Measurements from ENCODE around the gene KLF6. TPM values are rescaled to one million over a fixed set of nuclear protein-coding genes. Genes with fewer than 3 reads are reported as not detected.

KLF6 gene
- total RNA-seq, 1 donor from 2014 or later, result 151 TPM

GRCh38 chr10:3820255-3820654, 35.2 kb upstream of the KLF6 start:
- Mint-ChIP-seq H3K9me3 (no peaks in the 10 kb centered on the region), H3K36me3 (ENCODE audit: low read depth) (no peaks in the 10 kb centered on the region), H3K27me3 (no peaks in the 10 kb centered on the region), H3K4me3 (no peak overlapping the region), H3K27ac (no peak overlapping the region), H3K4me1 (no peaks in the 10 kb centered on the region)
- no peak for ATAC-seq (ENCODE audit: low read depth)
- intact Hi-C loops (cut with micrococcal nuclease), result no loop called here
- CTCF ChIA-PET, result no interaction called here
- no peak for DNase-seq
- TF ChIP-seq, protein P1, sequence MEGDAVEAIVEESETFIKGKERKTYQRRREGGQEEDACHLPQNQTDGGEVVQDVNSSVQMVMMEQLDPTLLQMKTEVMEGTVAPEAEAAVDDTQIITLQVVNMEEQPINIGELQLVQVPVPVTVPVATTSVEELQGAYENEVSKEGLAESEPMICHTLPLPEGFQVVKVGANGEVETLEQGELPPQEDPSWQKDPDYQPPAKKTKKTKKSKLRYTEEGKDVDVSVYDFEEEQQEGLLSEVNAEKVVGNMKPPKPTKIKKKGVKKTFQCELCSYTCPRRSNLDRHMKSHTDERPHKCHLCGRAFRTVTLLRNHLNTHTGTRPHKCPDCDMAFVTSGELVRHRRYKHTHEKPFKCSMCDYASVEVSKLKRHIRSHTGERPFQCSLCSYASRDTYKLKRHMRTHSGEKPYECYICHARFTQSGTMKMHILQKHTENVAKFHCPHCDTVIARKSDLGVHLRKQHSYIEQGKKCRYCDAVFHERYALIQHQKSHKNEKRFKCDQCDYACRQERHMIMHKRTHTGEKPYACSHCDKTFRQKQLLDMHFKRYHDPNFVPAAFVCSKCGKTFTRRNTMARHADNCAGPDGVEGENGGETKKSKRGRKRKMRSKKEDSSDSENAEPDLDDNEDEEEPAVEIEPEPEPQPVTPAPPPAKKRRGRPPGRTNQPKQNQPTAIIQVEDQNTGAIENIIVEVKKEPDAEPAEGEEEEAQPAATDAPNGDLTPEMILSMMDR (IDR thresholded peaks at IDR 0.05), result no peak
- POLR2A ChIA-PET, result interaction anchor here (0.5 kb wide), 1 partner anchor 27 kb away, joined by 5 read pairs; no protein-coding TSS in a partner anchor

DNA sequence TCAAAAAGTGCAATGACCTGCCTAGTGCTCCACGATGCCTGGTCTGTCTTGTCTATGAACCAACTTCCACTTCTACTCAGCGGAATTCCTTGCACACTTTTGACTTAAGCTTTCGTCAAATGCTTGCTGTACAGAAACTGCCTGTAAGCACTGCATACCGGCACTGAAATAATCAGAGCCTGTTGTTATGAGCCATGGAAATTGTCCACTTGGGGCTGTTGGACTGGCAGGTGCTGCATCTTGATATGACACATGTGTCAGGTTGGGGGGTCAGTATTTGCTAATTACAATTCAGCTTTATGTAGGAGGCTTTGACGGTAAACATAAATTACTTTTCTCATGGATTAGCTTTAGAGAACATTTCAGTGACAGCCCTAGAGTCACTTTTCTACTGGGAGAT, 32.0 kb upstream of the KLF6 start:
- no peaks in the 10 kb centered on the region for H3K27me3 Mint-ChIP-seq

GRCh38 chr10:3814838-3815220, 29.8 kb upstream of the KLF6 start:
- no peak overlapping the region for H3K27ac Mint-ChIP-seq
- DNase-seq (no peak), ATAC-seq (ENCODE audit: low read depth) (no peak)
- H3K27me3 Mint-ChIP-seq, result no peaks in the 10 kb centered on the region
- H3K4me3 Mint-ChIP-seq, result no peak overlapping the region
- TF ChIP-seq, protein P1 (IDR thresholded peaks at IDR 0.05), result no peak
- H3K4me1 Mint-ChIP-seq, result peaks cover 24% of the 10 kb centered on the region
- intact Hi-C loops (cut with micrococcal nuclease), result no loop called here
- no peaks in the 10 kb centered on the region for H3K9me3 Mint-ChIP-seq
- ChIA-PET CTCF (no interaction called here), POLR2A (interaction anchor here (1.2 to 5.6 kb wide), 2 partner anchors 25 to 31 kb away, joined by 4 to 95 read pairs; partner anchors contain the start of gene KLF6)
- no peaks in the 10 kb centered on the region for H3K36me3 Mint-ChIP-seq (ENCODE audit: low read depth)

More for the DNA sequence above, 32.0 kb upstream of the KLF6 start:
- DNase-seq (no peak), ATAC-seq (ENCODE audit: low read depth) (no peak)
- peaks cover 3% of the 10 kb centered on the region for H3K4me1 Mint-ChIP-seq
- CTCF ChIA-PET, result no interaction called here
- no peaks in the 10 kb centered on the region for H3K9me3 Mint-ChIP-seq
- H3K4me3 Mint-ChIP-seq, result no peak overlapping the region
- no peak overlapping the region for H3K27ac Mint-ChIP-seq
- TF ChIP-seq, protein P1 (IDR thresholded peaks at IDR 0.05), result no peak
- H3K36me3 Mint-ChIP-seq (ENCODE audit: low read depth), result no peaks in the 10 kb centered on the region
- POLR2A ChIA-PET, result interaction anchor here (0.7 kb wide), 1 partner anchor 32 kb away, joined by 5 read pairs; the partner anchor contains the start of gene KLF6
- intact Hi-C loops (cut with micrococcal nuclease), result no loop called here

DNA sequence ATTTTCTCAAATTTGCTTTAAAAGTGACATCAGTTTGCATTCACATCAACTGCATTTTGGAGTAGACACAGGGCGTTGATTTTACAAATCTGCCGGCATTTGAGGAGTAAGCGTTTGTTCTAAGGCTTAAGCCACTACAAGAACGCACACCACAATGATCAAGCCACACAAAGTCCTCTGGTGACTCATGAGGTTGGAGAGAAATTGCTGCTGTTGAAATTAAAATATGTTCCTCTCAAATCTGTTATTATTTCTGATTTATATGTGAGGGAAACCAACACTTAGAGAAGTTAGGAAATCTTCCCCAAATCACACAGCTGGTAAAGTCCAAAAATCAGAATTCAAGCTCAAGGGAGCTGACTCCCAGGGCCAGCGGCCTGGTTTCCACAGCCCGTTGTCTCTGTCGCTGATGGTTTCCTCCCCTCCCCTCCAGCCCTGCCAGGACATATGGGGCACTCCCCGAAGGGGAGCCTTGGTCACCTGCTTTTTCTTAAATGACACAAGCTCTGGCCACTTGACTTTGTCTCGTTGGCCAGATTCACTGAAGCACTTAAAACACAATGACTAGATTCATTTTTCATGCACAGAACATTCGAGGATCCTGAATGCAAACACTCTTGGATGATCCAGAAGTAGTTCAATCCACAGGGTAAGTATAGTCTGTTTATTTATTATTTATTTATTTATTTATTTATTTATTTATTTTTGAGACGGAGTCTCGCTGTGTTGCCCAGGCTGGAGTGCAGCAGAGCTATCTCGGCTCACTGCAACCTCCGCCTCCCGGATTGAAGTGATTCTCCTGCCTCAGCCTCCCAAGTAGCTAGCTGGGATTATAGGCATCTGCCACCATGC, 29.2 kb upstream of the KLF6 start:
- no peaks in the 10 kb centered on the region for H3K36me3 Mint-ChIP-seq (ENCODE audit: low read depth)
- H3K4me1 Mint-ChIP-seq, result peaks cover 26% of the 10 kb centered on the region
- ATAC-seq (ENCODE audit: low read depth) (no peak), DNase-seq (no peak)
- H3K27me3 Mint-ChIP-seq, result no peaks in the 10 kb centered on the region
- ChIA-PET POLR2A (interaction anchor here (1.2 to 5.6 kb wide), 2 partner anchors 26 to 30 kb away, joined by 4 to 95 read pairs; partner anchors contain the start of gene KLF6), CTCF (no interaction called here)
- TF ChIP-seq, protein P1 (IDR thresholded peaks at IDR 0.05), result no peak
- H3K9me3 Mint-ChIP-seq, result no peaks in the 10 kb centered on the region
- no peak overlapping the region for H3K4me3 Mint-ChIP-seq
- no peak overlapping the region for H3K27ac Mint-ChIP-seq
- intact Hi-C loops (cut with micrococcal nuclease), result no loop called here

GRCh38 chr10:3813267-3813666, 28.3 kb upstream of the KLF6 start:
- H3K4me3 Mint-ChIP-seq, result no peak overlapping the region
- H3K36me3 Mint-ChIP-seq (ENCODE audit: low read depth), result no peaks in the 10 kb centered on the region
- H3K4me1 Mint-ChIP-seq, result peaks cover 35% of the 10 kb centered on the region
- DNase-seq (no peak), ATAC-seq (ENCODE audit: low read depth) (no peak)
- ChIA-PET POLR2A (interaction anchor here (5.6 kb wide), 1 partner anchor 29 kb away, joined by 95 read pairs; the partner anchor contains the start of gene KLF6), CTCF (no interaction called here)
- intact Hi-C loops (cut with micrococcal nuclease), result no loop called here
- TF ChIP-seq, protein P1 (IDR thresholded peaks at IDR 0.05), result no peak
- H3K27ac Mint-ChIP-seq, result no peak overlapping the region
- H3K9me3 Mint-ChIP-seq, result no peaks in the 10 kb centered on the region
- no peaks in the 10 kb centered on the region for H3K27me3 Mint-ChIP-seq
